ENCODE results near the gene CDCP2. TPM values are rescaled to one million over a fixed set of nuclear protein-coding genes. Genes with fewer than 3 reads are reported as not detected.
A peak's percentile ranks its signal among the peaks of the same experiment; 100 is the strongest.

Gene CDCP2
- total RNA-seq, 1 donor from 2014 or later, result not detected

- DNase-seq (ENCODE audit: low read depth, low spot score), result no peak
- Mint-ChIP-seq H3K4me3 (no peak overlapping the region), H3K4me1 (peaks cover 3% of the 10 kb centered on the region), H3K9me3 (no peaks in the 10 kb centered on the region), H3K27me3 (ENCODE audit: low read depth) (no peaks in the 10 kb centered on the region), H3K27ac (ENCODE audit: unreplicated experiment) (no peak overlapping the region), H3K36me3 (ENCODE audit: low read depth) (no peaks in the 10 kb centered on the region)
- no peak for TF ChIP-seq CTCF (conservative IDR thresholded peaks at IDR 0.05)
Measured at GRCh38 chr1:54142146-54142900, 10.5 kb downstream of the CDCP2 start.

GRCh38 chr1:54139711-54140110, 13.1 kb downstream of the CDCP2 start:
- Mint-ChIP-seq H3K4me3 (no peak overlapping the region), H3K4me1 (peaks cover 25% of the 10 kb centered on the region), H3K36me3 (ENCODE audit: low read depth) (no peaks in the 10 kb centered on the region), H3K27ac (ENCODE audit: unreplicated experiment) (no peak overlapping the region), H3K27me3 (ENCODE audit: low read depth) (no peaks in the 10 kb centered on the region), H3K9me3 (no peaks in the 10 kb centered on the region)
- DNase-seq (ENCODE audit: low read depth, low spot score), result no peak
- no peak for TF ChIP-seq CTCF (conservative IDR thresholded peaks at IDR 0.05)

GRCh38 chr1:54138994-54139393, 13.8 kb downstream of the CDCP2 start:
- Mint-ChIP-seq H3K27ac (ENCODE audit: unreplicated experiment) (no peak overlapping the region), H3K9me3 (no peaks in the 10 kb centered on the region), H3K4me3 (no peak overlapping the region), H3K4me1 (peaks cover 25% of the 10 kb centered on the region), H3K27me3 (ENCODE audit: low read depth) (no peaks in the 10 kb centered on the region), H3K36me3 (ENCODE audit: low read depth) (no peaks in the 10 kb centered on the region)
- DNase-seq (ENCODE audit: low read depth, low spot score), result no peak
- no peak for TF ChIP-seq CTCF (conservative IDR thresholded peaks at IDR 0.05)

- TF ChIP-seq CTCF (conservative IDR thresholded peaks at IDR 0.05), result no peak
- H3K36me3 Mint-ChIP-seq (ENCODE audit: low read depth), result no peaks in the 10 kb centered on the region
- H3K4me1 Mint-ChIP-seq, result peaks cover 25% of the 10 kb centered on the region
- peak overlapping the region; percentile 97 for H3K27ac Mint-ChIP-seq (ENCODE audit: unreplicated experiment)
- no peak overlapping the region for H3K4me3 Mint-ChIP-seq
- DNase-seq (ENCODE audit: low read depth, low spot score), result no peak
- H3K27me3 Mint-ChIP-seq (ENCODE audit: low read depth), result no peaks in the 10 kb centered on the region
- no peaks in the 10 kb centered on the region for H3K9me3 Mint-ChIP-seq
Measured at GRCh38 chr1:54137534-54138061, 15.2 kb downstream of the CDCP2 start.

GRCh38 chr1:54136963-54137533, 15.8 kb downstream of the CDCP2 start:
- H3K36me3 Mint-ChIP-seq (ENCODE audit: low read depth), result no peaks in the 10 kb centered on the region
- TF ChIP-seq CTCF (conservative IDR thresholded peaks at IDR 0.05), result no peak
- no peak overlapping the region for H3K4me3 Mint-ChIP-seq
- H3K27ac Mint-ChIP-seq (ENCODE audit: unreplicated experiment), result peak overlapping the region; percentile 97
- H3K9me3 Mint-ChIP-seq, result no peaks in the 10 kb centered on the region
- H3K4me1 Mint-ChIP-seq, result peaks cover 25% of the 10 kb centered on the region
- H3K27me3 Mint-ChIP-seq (ENCODE audit: low read depth), result no peaks in the 10 kb centered on the region
- DNase-seq (ENCODE audit: low read depth, low spot score), result no peak

Data from neural crest cell (in vitro differentiated cells).